Posterior vena cava (tissue), 2 donors: Measurements from ENCODE around the gene ODF2L. TPM values are rescaled to one million over a fixed set of nuclear protein-coding genes. Genes with fewer than 3 reads are reported as not detected.

Experiments
- DNase-seq: peaks from one replicate; pipeline ENCODE4 v3.0.0-alpha.2; 2020; ENCODE audit warnings: low spot score
- intact Hi-C, 2 donors: fragments of 100-400 bp; cut with DNase I; formaldehyde crosslinking; loops; one replicate each; pipeline versions ENCODE4 v1.14.1 to v1.14.2; 2022 to 2023
- microRNA-seq, 2 donors: library from miRNA; unstranded; fragments of <30 nt; microRNA quantifications; one replicate each; pipeline ENCODE4 v1.2.0, GENCODE V29; 2020 to 2021; ENCODE audit warnings: borderline microRNAs expressed in 2 of 2
- total RNA-seq, 2 donors: library from RNA; stranded (reverse); fragmentation: NEBNext Ultra II Directional; extraction: Animal tissue kit (Norgen Biotek cat#: 25700); gene quantifications; one replicate each; pipeline ENCODE4 v1.2.1, GENCODE V29; 2021
- donor health status: DM: yes; HTN: yes; CAD: no.
- donor health status: DM: yes; HTN: yes; CAD: no.

Gene ODF2L
- total RNA-seq, 2 donors from 2014 or later = 25.9 to 33.6 TPM

DNA sequence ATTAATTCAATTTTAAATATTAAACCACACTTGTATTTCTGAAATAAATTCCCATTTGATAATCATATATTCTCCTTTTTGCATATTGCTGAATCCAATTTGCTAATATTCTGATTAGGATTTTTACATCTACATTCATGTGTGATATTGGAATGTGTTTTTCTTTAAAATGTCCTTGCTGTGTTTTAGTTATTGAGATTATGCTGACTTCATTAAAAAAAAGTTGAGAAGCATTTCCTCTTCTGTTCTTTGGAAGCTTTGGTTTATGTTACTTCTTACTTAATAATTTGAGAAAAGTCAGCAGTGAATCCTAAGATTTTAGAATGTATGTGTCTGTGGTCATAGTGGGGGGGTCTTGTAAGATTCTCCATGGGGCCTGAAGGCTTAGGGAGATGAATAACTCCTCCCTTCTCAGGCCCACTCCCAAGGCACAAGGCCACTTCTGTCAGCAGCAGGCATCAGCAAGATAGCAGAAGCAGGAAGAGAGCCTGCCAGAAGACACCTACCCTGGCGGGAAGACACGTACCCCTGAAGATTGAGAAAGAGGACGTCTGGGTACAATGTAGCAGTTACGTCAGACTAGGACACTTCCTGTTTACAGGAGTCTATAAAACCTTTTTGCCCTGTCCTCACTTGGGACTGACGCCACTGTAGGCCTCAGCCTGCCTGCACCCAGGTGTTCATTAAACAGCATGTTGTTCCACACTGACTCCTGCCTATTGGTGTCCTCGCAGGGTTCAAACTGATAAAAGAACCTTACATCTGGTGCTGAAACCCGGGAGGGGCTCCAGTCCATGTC lies 56.9 kb downstream of the ODF2L start:
- intact Hi-C loops = no loop called here
- no peak for DNase-seq

DNA sequence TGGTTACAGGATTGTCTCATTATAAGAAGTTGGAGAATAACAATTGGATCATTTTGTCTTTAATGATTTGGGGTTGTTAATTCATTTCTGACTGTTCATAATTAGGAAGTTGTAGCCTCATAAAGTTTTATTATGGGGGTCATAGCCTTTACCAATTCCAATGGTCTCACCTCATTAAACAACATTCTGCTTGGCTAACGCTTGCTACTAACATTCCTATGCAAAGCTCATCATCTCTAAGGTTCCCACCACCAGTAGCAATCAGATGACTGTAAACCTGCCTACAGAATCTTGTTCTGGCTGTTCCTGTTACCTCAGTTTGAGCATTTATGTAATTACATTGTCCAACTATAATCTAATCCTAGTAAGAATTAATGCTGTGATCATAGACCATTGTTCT lies 60.2 kb downstream of the ODF2L start:
- no peak for DNase-seq
- intact Hi-C loops = no loop called here

DNA sequence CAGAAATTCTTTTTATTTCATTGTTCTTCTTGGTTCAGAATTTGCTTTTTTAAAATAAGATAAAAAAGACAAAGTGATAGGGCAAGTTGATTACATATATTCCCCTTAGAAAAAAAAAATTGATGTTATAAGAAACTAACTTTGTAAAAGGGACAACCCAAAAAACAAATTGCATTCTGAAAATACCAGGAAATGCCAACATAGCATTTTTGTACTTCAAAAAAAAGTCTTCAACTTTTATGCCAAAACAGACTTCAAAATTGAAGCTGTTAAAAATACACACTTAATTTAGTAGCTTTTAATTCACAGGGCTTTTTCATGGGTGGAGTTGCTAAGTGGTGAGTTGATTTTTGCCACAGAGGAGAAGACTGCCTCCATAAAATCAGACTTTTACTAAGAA lies 70.9 kb downstream of the ODF2L start:
- intact Hi-C loops = no loop called here
- no peak for DNase-seq

DNA sequence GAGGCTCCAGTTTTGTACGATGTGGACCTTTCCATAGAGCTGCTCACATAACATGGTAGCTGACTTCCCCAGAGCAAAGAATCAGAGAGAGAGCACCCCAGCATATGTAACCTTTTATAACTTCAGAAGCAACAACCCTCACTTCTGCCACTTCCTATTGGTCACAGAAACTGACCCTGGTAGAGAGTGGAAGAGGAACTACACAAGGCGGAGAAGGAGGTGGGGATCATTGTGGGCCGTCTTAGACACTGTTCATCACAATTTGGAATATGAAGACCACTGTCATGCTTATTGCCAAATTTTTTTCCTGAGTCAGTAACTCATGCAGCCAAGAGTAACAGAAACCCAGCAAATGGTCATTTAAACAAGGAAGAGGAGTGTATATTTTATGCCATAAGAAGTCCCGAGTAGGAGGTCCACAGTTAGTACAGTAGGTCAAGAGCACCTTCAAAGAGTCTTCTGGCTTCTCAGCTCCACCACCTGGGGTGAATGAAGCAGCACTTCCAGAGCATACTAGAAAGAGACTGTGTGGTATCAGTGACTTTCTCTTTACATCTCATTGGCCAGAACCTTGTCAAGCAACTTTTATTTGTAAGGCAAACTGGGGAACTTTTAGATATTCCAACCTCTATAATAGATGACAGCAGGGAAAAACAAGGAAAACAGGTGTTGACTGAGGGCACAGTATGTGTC lies 71.8 kb downstream of the ODF2L start:
- intact Hi-C loops = no loop called here
- no peak for DNase-seq

DNA sequence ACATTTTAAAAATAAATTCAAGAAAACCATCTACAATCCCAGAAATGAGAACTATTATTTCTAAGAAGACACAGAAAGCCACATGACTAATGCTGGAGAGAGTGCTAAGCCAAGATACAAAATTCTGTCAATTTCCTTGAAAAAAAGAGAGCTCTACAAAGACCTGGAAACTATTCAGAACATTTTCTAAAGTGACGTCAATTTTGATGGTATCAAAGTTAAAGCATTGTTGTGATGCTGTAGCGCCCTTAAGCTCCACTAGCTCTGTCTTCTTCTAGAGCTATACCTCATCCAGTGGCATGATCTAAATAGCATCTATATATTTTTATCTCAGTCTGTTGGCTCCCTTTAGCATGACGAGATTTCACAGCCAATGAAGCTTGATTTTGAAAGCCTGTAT lies 73.9 kb downstream of the ODF2L start:
- intact Hi-C loops = no loop called here
- DNase-seq = no peak

DNA sequence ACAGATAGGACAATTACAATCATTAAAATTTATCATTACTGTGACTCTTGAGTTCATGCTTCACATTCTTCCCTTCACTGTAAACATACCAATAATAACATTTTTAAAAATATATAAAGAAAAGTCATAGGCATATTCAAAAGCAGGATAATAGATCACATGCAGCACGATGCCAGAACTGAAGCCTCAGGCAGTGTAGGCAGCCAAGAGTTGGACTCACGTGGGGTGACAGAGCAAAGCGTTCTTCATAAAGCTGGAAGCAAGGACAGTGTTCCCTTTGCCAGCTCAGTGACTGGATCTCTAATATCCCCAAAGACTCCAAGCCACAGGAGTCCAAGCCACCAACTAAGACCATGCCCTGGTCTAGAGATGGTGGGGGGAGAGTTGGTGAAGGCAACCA lies 77.7 kb downstream of the ODF2L start:
- intact Hi-C loops = no loop called here
- no peak for DNase-seq

DNA sequence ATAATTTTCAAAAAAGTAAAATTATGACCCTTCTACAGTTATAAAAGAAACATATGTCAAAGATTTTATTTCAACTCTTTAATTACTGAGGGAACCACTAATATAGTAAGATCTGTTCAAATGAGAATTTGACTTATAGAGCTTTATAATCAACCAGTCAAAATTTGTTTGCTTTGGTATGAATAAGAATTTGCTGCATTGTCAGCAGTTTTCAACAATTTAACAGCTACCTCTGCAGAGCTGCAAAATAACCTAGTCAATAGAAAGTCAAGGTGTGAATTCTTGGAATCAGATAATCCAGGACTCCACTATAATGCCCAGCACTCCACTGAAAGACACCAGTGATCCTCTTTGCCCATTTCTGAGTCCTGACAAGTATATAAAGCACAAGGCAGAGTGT lies 78.2 kb downstream of the ODF2L start:
- intact Hi-C loops = no loop called here
- no peak for DNase-seq

DNA sequence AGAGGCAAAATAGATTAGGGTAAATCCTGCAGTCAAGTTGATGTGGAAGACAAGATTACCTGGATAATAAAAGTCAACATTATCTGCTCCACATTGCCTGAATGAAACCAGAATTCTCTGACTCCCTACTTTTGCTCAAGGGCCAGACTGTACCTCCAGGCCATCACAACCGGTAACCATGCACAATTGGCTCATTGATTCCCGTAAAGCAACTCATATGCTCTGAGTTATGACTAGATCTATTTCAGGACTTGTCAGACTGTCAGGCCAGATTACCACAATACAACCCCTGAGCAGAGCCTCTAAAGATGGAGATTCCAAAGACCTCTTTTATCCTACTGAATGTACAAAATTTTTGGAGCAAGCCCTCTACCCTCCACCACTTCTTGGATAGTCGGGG lies 90.4 kb downstream of the ODF2L start:
- DNase-seq = no peak
- intact Hi-C loops = no loop called here

GRCh38 chr1:86303041-86303690 lies 93.0 kb downstream of the ODF2L start:
- DNase-seq = no peak
- intact Hi-C loops = no loop called here

Small RNA genes within 50 kb of the gene (microRNA-seq; reads per million reads assigned to microRNA genes)
- gene MIR7856 = 0 reads per million in 2 donors

Other genes with a start within 250 kb of the ODF2L start
- under 1 TPM; 0.19 to 0.38 TPM for gene COL24A1, start 239.6 kb downstream of the ODF2L start, total RNA-seq
- under 1 TPM; 0.10 to 0.32 TPM for gene CLCA2, start 27.8 kb upstream of the ODF2L start, total RNA-seq
- not detected for gene CLCA1, start 72.6 kb upstream of the ODF2L start, total RNA-seq
- gene CLCA4, start 150.8 kb upstream of the ODF2L start, total RNA-seq = not detected